WERI-Rb-1 (cell line): ENCODE data around the gene TLR1.

ENCODE experiments used
- DNase-seq: peaks from one replicate; pipeline ENCODE4 v3.0.0-alpha.2; 2020
- H3K27ac ChIP-seq: fragments of 250-450 bp; sonication (Bioruptor Pico); 2 replicates; pipeline ENCODE4 v1.5.1; 2020; ENCODE audit warnings: mild to moderate bottlenecking, moderate library complexity
- H3K27me3 ChIP-seq: fragments of 250-450 bp; sonication (Bioruptor Pico); 2 replicates; pipeline ENCODE4 v1.5.1; 2021; ENCODE audit warnings: mild to moderate bottlenecking, low read depth, moderate library complexity; ENCODE audit not compliant: insufficient read depth, severe bottlenecking
- H3K36me3 ChIP-seq: fragments of 250-450 bp; sonication (Bioruptor Pico); 2 replicates; pipeline ENCODE4 v1.5.1; 2020; ENCODE audit warnings: mild to moderate bottlenecking, moderate library complexity
- H3K4me3 ChIP-seq: 2 replicates; pipeline ENCODE4 v1.5.1; 2011; ENCODE audit warnings: low read depth, mild to moderate bottlenecking, control low read depth, low read length
- H3K9me3 ChIP-seq: fragments of 250-450 bp; sonication (Bioruptor Pico); 2 replicates; pipeline ENCODE4 v1.5.1; 2021; ENCODE audit warnings: mild to moderate bottlenecking, moderate library complexity; ENCODE audit not compliant: severe bottlenecking
- CTCF ChIP-seq: IDR thresholded peaks from 2 replicates; pipeline ENCODE4 v1.5.1; 2011; ENCODE audit warnings: low read depth, mild to moderate bottlenecking, control low read depth, inconsistent platforms, low read length

Gene TLR1

GRCh38 chr4:38747629-38748028, 57.0 kb downstream of the TLR1 start:
- no peak for TF ChIP-seq CTCF
- no peak overlapping the region for H3K27ac ChIP-seq
- no peaks in the 10 kb centered on the region for H3K27me3 ChIP-seq
- H3K9me3 ChIP-seq, result peaks cover 6% of the 10 kb centered on the region
- DNase-seq, result no peak
- no peak overlapping the region for H3K4me3 ChIP-seq
- H3K36me3 ChIP-seq, result no peaks in the 10 kb centered on the region
